AG08396 (cell line): ENCODE measurements around the gene RAPGEF6.
A peak's percentile ranks its signal among the peaks of the same experiment; 100 is the strongest.
"Not testable (repeated sequence)": the region's sequence is repeated elsewhere in the genome, so short reads cannot be mapped to it uniquely, and the experiment has no call there.

Experiments used
- DNase-seq: peaks from one replicate; pipeline ENCODE4 v3.0.0; 2012; ENCODE audit warnings: low spot score, mixed read lengths

RAPGEF6 gene

GRCh38 chr5:131426011-131426410, 209.0 kb downstream of the RAPGEF6 start:
- no peak for DNase-seq

- DNase-seq = peak; percentile 19
These were observed 212.0 kb downstream of the RAPGEF6 start for GRCh38 chr5:131423056-131423455.

DNA sequence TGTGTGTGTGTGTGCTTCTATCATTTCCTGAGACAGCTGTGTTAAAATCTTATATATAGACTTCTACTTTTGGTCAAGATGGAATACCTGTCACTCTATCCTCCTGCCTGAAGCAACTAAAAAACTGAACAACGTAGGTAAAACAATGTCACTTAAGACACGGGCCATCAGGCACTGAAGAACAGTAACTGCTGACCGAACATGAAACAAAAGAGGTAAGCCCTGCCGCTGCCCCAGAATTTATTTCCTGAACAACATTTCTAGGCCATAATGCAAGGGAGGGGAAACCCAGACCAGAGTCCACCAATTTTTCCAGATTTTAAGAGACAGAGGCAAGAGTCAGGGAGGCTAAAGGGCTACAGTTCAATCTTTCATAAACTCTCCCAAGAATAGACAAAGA, 215.2 kb downstream of the RAPGEF6 start:
- DNase-seq = no peak

DNA sequence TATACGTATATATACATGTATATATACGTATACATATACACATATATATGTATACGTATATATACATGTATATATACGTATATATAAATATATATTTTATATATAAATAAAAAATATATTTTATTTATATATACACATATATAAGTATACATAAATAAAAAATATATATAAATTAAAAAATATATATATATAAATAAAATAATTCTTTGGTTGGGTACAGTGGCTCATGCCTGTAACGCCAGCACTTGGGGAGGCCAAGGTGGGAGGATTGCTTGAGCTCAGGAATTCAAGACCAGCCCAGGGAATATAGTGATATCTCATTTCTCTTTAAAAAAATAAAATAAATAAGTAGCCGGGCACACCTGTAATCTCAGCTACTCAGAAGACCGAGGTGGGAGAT, 216.2 kb downstream of the RAPGEF6 start:
- no peak for DNase-seq

- peak; percentile 47 for DNase-seq
These were observed 217.7 kb downstream of the RAPGEF6 start for GRCh38 chr5:131417240-131417869.

- DNase-seq = no peak
These were observed 218.3 kb downstream of the RAPGEF6 start for GRCh38 chr5:131416729-131417128.

GRCh38 chr5:131413605-131414559, 221.1 kb downstream of the RAPGEF6 start:
- no peak for DNase-seq

GRCh38 chr5:131406975-131407638, 227.9 kb downstream of the RAPGEF6 start:
- no peak for DNase-seq

DNA sequence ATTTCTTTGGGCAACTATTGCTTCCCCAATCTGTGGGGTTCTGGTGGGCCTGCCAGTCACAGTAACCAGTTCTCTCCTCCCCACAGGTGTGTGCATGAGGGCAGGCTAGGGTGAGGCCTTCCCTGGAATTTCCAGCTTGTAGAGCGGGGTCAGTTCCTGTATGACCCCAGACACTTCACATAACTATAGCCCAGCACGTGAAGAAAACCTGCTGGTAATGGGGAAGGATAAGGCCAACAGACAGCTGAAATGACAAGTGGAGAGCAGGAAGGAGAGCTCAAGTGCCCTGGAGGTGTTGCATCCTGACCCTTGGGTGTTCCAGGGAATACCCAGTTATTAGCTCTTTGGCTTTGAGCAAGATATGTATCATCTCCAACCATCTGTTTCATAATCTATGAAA, 229.0 kb downstream of the RAPGEF6 start:
- no peak for DNase-seq

GRCh38 chr5:131405674-131406073, 229.4 kb downstream of the RAPGEF6 start:
- DNase-seq = no peak

GRCh38 chr5:131400585-131400984, 234.4 kb downstream of the RAPGEF6 start:
- DNase-seq = no peak

DNA sequence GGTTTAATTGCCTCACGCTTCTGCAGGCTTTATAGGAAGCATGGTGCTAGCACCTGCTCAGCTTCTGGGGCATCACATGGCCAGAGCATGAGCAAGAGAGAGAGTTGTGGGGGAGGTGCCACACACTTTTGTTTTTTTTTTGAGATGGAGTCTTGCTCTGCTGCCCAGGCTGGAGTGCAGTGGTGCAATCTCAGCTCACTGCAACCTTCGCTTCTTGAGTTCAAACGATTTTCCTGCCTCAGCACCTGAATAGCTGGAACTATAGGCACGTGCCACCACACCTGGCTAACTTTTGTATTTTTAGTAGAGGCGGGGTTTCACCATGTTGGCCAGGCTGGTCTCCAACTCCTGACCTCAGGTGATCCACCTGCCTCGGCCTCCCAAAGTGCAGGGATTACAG, 236.0 kb downstream of the RAPGEF6 start:
- DNase-seq = not testable (repeated sequence)

DNA sequence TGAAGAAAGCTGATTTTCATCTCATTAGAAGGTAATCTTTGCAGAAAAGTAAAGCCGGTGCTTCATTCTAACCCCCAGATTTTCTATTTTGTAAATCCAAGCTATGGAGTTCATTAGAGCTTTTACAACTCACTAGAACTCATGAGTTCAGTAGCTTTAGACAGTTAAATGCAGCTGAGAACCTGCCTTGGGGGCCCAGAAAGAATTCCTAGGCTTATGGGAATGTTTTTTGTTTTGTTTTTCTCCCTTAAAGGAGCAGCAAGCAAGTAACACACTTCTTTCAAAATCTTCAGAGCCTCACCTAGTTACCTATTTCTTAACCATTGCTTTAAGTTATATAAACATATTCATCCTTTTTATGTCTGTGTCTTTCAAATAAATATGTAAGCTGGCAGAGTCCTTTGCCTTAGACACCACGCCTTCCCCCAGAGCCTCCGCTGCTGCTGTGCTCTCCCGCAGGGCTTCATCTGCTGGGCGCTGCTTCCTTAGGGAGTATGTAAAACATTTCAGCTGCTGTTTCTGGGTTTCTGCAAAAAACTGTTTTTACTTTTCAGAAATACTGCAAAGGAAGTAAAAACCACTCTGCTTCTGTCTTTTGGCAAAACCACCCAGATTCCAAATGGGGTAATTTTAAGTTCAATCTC, 238.3 kb downstream of the RAPGEF6 start:
- DNase-seq = no peak

- DNase-seq = no peak
These were observed 239.0 kb downstream of the RAPGEF6 start for GRCh38 chr5:131396015-131396414.

- DNase-seq = no peak
These were observed 240.9 kb downstream of the RAPGEF6 start for GRCh38 chr5:131394128-131394527.

GRCh38 chr5:131393498-131393968, 241.5 kb downstream of the RAPGEF6 start:
- DNase-seq = no peak

DNA sequence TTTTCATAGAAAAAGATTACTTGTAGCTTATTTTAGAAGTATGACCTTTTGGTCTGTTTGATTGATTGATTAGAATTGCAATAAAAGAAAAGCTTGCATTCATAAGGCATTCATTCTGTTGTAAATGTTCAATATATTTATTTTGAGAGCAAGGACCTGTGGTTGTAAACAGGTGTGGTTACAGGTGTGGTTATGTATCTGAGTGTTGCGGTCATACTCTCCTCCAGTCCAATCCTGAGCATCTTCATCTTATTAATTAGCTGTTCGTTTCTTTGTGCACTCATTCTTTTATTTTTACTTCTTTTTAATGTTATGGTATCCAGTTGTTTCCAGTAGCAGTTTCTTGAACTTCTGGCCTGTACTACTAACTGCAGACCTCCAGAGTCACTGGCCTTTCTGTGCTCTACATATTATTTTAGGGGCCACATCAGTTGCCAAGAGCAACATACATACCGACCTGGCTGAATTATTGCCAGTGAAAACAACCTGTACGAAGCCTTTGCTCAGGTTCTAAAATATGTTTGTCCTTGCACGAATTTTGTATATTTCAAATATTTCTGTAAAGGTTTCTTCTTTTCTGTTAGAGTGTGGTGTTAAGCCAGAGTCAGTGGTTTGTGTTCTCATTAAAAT, 242.4 kb downstream of the RAPGEF6 start:
- no peak for DNase-seq

- DNase-seq = no peak
These were observed 245.2 kb downstream of the RAPGEF6 start for GRCh38 chr5:131389869-131390265.

DNA sequence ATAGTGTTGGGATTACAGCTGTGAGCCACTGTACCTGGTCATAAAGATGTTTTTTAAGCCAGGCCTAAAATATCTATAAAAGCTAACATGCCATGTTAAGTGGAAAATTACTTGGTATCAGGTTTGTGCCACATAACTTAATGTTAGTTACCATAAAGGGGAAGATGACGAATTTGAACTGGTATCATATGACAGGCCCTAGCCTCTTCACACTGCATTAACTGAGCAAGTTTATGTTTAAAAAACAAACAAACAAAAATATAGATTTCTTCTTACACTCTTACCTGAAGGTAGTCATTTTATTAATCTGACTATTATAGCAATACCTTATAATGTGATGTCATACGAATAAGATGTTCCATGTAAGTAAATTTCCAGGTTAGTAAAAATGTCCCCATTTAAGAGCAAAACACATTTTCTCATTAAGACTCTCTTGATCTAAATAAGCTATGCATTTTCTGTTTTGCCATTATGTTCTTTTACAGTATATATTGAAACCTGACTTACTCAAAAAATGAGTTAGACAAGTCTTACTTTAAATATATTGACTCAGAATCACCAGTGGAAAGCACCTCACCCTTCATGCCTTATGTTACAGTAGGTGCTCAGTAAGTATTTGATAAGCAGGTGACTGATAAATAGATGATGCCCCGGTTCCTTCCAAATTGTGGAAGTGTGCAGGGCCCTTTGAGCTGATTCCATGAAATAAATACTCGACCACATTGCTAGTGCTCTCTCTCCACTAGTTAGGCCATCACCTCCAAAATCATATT, 245.7 kb downstream of the RAPGEF6 start:
- no peak for DNase-seq

GRCh38 chr5:131387255-131387654, 247.8 kb downstream of the RAPGEF6 start:
- DNase-seq = no peak

DNA sequence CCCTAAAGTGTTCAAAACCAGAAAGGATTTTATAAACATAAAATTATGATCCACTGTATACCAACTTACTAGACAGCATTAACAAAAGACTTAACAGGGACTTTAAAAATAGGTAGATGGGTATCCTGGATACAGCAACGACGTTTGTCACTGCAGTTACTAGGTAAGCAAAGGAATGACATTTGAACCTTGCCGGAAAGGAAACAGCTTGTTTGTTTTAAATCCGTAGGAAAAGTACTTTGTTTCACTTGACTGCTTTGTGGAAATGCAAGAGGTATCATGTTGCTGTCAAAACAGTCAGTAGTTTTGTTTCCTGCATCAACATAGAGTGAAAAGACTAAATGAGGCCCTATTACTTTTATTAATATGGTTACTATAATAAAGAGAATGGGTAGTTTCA, 248.2 kb downstream of the RAPGEF6 start:
- DNase-seq = no peak
